Activated CD4-positive, alpha-beta T cell treated with anti-CD3 and anti-CD28 coated beads, Interleukin-2, amount 50 U/mL, for 4 hours (primary cell): ENCODE data around the gene EMC9.

ENCODE experiments used
- DNase-seq, 2 experiments: peaks; one replicate each; pipeline ENCODE4 v3.0.0-alpha.2; 2020

Gene EMC9

DNA sequence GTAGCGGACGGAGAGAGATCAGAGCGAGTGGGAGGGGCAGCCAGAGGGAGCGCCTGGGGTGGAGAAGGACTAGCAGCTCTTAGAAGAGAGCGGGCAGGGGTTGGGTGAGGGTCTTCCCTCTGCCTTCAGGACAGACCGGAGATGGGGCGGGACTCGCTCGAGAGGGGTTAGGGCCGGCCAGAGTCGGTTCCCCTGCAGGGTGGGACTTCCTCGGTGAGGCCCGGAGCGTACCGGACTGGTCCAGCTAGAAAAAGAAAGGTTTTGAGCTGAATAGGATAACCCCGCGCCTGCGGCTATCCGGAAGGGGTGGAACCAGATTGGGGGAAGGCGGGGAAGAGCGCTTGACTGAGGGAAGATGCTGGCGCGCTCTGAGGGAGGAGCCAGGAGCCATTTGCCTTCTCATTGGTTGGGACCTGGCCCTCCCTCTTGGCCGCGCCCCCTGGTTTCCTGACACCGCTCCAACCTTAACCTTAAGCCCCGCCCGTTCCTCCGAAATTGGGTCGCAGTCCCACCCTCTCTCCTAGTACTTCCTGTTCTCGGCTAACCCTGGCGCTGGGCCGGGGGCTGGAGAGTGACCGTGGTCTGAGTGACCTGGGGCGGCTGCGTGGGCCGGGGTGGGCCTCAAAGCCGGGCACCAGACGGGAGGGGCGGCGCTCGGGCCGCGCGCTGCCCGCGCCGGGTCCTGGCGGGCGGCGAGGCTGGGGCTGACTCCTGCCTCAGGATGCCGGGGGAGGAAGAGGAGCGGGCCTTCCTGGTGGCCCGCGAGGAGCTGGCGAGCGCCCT, 5.8 kb upstream of the EMC9 start, which contains the start of gene RNF31:
Gene RNF31 (plus strand): TSS at position 521 of the 783 bp plus-strand sequence. CDS start 201 bp downstream, at position 722.
- peak; percentile 97 to 98 for DNase-seq

- DNase-seq: peak; percentile 73 to 78
Observed at GRCh38 chr14:24146453-24146977, 5.1 kb upstream of the EMC9 start, which contains the start of gene PSME2. Gene PSME2, minus strand, starts transcription at chr14:24146610. Its CDS starts 29 bp downstream, at chr14:24146581.

- no peak for DNase-seq
Observed at GRCh38 chr14:24145690-24146452, 4.5 kb upstream of the EMC9 start.

- no peak for DNase-seq
Observed at GRCh38 chr14:24145219-24145618, 3.8 kb upstream of the EMC9 start.

GRCh38 chr14:24144451-24144850, 3.1 kb upstream of the EMC9 start:
- DNase-seq: no peak

DNA sequence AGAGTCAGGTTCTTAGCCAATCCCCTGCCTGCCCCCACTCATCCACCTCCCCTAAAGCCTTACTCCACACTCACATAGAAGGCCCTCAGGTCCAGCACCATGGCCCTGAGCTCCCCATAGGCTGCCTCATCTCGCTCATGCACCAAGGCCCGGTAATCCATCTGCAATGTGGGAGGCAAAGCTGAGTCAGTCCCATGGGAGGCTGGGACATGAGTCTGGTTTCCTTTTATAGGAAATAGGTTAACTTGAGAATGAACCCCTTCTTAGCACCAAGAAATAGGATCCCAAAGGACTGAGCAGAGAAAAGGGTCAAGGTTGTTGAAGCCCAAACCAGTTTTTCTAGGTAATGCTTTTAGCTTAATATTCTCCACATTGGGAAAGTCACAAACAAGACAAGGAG, 2.1 kb upstream of the EMC9 start:
- DNase-seq: no peak

GRCh38 chr14:24139272-24139934, 2.0 kb downstream of the EMC9 start:
- DNase-seq: no peak

GRCh38 chr14:24138396-24139271, 2.8 kb downstream of the EMC9 start:
- DNase-seq: no peak

DNA sequence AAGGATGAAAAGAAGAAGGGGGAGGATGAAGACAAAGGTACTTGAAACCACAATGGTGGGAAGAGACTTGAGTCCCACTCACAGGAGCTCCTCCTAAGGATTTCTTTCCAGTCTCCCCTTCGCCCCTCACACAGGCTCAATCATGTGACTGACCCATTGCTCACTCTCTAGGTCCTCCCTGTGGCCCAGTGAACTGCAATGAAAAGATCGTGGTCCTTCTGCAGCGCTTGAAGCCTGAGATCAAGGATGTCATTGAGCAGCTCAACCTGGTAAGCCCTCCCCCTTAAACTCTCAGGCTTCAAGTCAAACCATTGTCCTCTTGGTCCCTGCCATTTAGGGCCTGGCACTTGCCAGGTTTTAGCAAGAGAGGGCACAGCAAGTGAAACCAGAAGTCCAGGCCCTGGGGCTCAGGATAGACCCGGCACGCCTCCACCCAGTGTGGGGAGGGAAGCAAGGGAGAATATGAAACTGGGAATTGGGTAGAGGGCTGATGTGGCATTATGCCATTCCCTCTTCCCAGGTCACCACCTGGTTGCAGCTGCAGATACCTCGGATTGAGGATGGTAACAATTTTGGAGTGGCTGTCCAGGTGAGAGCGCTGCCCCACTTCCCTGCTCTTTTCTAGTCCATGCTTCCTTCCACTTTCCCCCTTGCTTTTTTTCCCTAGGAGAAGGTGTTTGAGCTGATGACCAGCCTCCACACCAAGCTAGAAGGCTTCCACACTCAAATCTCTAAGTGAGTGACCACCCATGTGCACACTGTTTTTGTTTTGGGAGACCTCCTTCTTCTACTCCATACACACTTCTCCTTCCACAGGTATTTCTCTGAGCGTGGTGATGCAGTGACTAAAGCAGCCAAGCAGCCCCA, 3.6 kb downstream of the EMC9 start:
- DNase-seq: no peak

DNA sequence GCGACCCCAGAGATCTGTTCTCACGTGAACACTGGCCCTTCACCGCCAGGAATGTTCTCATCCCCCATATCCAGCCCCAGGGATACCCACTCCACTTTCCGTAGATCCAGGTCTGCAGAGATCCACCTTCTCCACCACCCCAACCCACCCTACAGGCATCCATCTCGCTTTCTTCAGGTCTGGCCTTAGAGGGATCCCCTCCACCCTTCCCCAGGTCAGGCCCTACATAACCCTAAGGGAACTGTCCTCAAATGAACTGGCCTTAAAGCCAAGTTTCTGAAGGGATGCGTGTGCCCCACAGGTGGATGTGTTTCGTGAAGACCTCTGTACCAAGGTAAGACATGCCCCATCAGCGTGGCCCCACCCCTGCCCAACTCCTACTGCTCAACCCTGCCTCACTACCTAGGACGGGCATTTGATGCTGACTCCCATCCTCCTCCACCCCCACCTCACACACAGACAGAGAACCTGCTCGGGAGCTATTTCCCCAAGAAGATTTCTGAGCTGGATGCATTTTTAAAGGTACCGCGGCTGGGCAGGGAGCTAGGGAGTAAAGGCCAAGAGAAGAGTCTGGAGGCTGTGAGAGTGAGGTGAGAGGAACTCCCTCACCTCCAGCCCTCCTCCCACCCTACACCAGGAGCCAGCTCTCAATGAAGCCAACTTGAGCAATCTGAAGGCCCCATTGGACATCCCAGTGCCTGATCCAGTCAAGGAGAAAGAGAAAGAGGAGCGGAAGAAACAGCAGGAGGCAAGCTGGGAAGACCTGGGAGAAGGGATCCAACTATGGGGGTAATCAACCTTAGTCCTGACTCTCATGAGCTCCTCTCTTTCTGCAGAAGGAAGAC, 4.5 kb downstream of the EMC9 start:
- no peak for DNase-seq

DNA sequence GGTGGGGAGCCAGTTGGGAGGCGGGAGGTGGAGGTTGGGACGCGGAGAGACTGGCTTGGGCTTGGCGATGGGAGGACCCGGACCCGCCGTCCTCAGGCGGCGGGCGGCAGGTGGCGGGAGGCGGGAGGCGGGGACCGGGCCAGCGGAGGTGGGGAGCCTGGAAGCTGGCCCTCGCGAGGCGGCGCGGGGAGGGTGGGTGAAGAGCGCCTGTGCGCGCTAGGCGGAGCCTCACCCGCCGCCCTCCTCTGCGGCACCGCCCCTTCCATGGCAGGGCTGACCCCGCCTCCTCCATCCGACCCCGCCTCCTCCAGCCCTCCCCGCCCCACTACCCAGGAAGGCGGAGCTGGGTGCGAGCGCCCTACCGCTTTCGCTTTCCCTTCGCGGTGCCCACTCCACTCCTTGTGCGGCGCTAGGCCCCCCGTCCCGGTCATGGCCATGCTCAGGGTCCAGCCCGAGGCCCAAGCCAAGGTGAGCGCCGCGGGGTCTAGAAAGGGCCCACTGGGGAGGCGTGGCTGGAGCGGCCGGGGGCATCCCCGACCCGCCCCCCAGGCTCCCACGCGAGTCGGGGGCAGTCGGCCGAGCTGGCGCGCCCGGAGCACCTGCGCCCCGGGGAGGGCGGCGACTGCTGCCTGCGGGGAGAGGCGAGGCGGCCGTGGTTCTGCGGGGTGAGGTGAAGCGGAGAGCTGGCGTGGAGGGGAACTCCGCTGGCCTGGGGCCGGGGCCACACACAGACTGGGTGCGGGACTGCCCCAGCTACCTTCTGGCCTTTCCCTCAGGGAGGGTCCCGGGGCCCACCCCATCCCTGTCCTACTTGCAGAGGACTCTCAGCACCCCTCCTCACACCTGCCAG, 5.3 kb downstream of the EMC9 start, which contains the start of gene PSME1:
Gene PSME1 (plus strand): TSS at position 361 of the 850 bp plus-strand sequence. CDS start 69 bp downstream, at position 430.
- peak; percentile 93 to 94 for DNase-seq

DNA sequence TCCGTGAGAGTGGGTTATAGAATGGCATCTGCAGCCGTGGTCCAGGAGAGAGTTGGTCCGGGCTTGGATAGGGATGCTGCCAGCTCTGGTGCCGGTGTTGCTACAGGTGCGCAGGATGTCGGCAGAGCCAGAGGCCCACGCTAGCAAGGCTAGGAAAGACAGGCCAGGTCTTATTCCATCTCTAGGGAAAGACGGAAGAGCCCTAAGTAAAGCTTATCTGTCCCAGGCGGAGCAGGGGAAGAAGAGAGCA, 5.9 kb downstream of the EMC9 start:
- no peak for DNase-seq

DNA sequence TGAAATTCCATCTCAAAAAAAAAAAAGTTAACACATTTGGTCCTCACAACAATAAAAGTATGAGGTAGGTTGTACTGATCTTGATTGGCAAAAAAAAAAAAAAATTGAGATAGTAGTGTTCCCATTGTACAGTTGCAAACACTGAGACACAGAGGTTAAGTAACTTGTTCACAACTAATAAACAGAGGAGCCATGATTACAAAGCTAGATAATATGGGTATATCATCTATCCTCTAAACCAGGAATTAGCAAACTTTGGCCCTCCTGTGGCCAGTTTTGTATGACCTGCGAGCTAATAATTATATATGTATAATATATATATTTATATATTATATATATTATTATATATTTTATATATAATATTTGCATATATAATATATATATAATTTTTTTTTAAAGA, 7.7 kb downstream of the EMC9 start:
- DNase-seq: no peak

GRCh38 chr14:24132976-24133375, 8.4 kb downstream of the EMC9 start:
- no peak for DNase-seq

GRCh38 chr14:24132061-24132685, 9.2 kb downstream of the EMC9 start:
- peak in 1 of 2 experiments; percentile 13 for DNase-seq

DNA sequence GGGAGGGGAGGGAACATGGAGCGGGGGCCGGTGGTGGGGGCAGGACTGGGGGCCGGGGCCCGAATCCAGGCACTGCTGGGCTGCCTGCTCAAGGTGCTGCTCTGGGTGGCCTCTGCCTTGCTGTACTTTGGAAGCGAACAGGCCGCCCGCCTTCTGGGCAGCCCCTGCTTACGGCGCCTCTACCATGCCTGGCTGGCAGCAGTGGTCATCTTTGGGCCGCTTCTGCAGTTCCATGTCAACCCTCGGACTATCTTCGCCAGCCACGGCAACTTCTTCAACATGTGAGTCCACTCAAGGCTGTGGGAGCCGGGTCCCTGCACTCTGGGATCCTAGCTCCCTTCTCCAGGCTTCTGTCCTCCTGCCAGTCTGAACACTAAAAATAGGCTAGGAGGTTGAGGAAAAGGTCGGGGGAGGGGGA, 9.8 kb downstream of the EMC9 start:
- no peak for DNase-seq

GRCh38 chr14:24130717-24131548, 10.5 kb downstream of the EMC9 start:
- no peak for DNase-seq

- no peak for DNase-seq
Observed at GRCh38 chr14:24130380-24130716, 11.0 kb downstream of the EMC9 start, which contains the start of gene FITM1. Gene FITM1, plus strand, starts transcription at chr14:24130659. Its CDS starts 905 bp downstream, at chr14:24131564.
